Gastrocnemius medialis (tissue), 4 donors: ENCODE data around the gene PTPN4. TPM values are rescaled to one million over a fixed set of nuclear protein-coding genes. Genes with fewer than 3 reads are reported as not detected.
A peak's percentile ranks its signal among the peaks of the same experiment; 100 is the strongest.

Experiments
- ATAC-seq, 2 donors: fragments of 150-250 bp; one replicate each; pipeline ENCODE4 v1.9.1; 2016
- DNase-seq, 2 donors: peaks; one replicate each; pipeline ENCODE4 v3.0.0-alpha.2; 2019
- H3K27ac ChIP-seq, 4 donors: fragments of 200-600 bp; sonication (generic); 1 replicate in 1 of 4; 2 replicates in 3 of 4; pipeline ENCODE4 v1.5.1; 2016 to 2018; ENCODE audit warnings: mild to moderate bottlenecking in 2 of 4, moderate library complexity in 1 of 4
- H3K27me3 ChIP-seq, 3 donors: fragments of 200-600 bp; sonication (generic) in 2 of 3; 1 replicate in 1 of 3; 2 replicates in 2 of 3; pipeline versions ENCODE4 v1.5.1 to v1.6.0; 2016 to 2019; ENCODE audit warnings: mild to moderate bottlenecking in 1 of 3, moderate library complexity in 1 of 3
- H3K36me3 ChIP-seq, 2 donors: fragments of 200-600 bp; sonication (generic) in 1 of 2; one replicate each; pipeline ENCODE4 v1.5.1; 2017 to 2018
- H3K4me1 ChIP-seq, 2 donors: fragments of 200-600 bp; sonication (generic) in 1 of 2; one replicate each; pipeline ENCODE4 v1.5.1; 2016 to 2017; ENCODE audit warnings: mild to moderate bottlenecking in 2 of 2
- H3K4me3 ChIP-seq, 4 donors: fragments of 200-600 bp; sonication (generic) in 3 of 4; 1 replicate in 1 of 4; 2 replicates in 3 of 4; pipeline ENCODE4 v1.5.1; 2016 to 2019; ENCODE audit warnings: mild to moderate bottlenecking in 2 of 4
- H3K9me3 ChIP-seq, 3 donors: fragments of 200-600 bp; sonication (generic) in 2 of 3; 1 replicate in 1 of 3; 2 replicates in 2 of 3; pipeline ENCODE4 v1.5.1; 2016 to 2019
- POLR2A ChIP-seq, 2 donors: fragments of 450-650 bp; IDR thresholded peaks; one replicate each; pipeline ENCODE4 v1.6.1; 2017; ENCODE audit warnings: antibody characterized with exemption in 2 of 2, mild to moderate bottlenecking in 2 of 2, moderate library complexity in 2 of 2
- in situ Hi-C, 4 donors: fragments of 200-750 bp; cut with MboI; loops; one replicate each; pipeline versions ENCODE4 v1.15.0 to v1.8.0; 2017; ENCODE audit warnings: low sequenced_read_pairs in 4 of 4
- intact Hi-C: fragments of 100-400 bp; cut with DNase I; formaldehyde crosslinking; loops from one replicate; pipeline ENCODE4 v1.15.1; 2023; ENCODE audit warnings: low total_unique reads
- total RNA-seq, 4 donors: library from RNA; depleted of rRNA; stranded (reverse); fragments of >200 nt; gene quantifications; one replicate each; pipeline versions ENCODE4 v1.1.0 to v1.2.3, GENCODE V29; 2016
- TF ChIP-seq, protein P1 (sequence below), 5 experiments: fragments of 450-650 bp in 3 of 5; fragments of 200-600 bp in 2 of 5; sonication (generic) in 2 of 5; IDR thresholded peaks in 4 of 5; conservative IDR thresholded peaks in 1 of 5; 1 replicate in 4 of 5; 2 replicates in 1 of 5; pipeline ENCODE4 v1.5.1; 2016 to 2019; ENCODE audit warnings: antibody characterized with exemption in 5 of 5, mild to moderate bottlenecking in 3 of 5, moderate library complexity in 3 of 5

PTPN4 gene
- total RNA-seq, 4 donors from 2014 or later = 12.7 to 37.8 (median 33.5) TPM

DNA sequence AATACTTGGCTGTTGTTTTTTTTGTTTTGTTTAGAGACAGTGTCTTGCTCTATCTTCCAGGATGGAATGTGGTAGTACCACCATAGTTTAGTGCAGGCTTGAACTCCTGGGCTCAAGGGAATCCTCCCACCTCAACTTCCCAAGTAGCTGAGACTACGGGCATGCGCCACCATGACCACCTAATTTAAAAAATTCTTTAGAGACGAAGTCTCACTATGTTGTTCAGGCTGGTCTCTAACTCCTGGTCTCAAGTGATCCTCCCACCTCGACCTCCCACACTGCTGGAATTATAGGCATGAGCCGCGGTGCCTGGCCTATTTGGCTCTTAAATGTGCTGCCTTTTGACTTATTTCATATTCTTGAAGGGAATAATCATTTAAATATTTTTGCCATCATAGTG, 60.1 kb downstream of the PTPN4 start:
- intact Hi-C loops (no loop called here), in situ Hi-C loops (loop anchor here in 3 of 4 donors (5.0 to 10.0 kb wide), 3 partner anchors 65 to 118 kb away; partner anchors contain the start of gene PTPN4 (in 1 of the 3))
- H3K27me3 ChIP-seq = no peaks in the 10 kb centered on the region
- peaks cover 11 to 22% of the 10 kb centered on the region in 2 donors for H3K4me1 ChIP-seq
- H3K27ac ChIP-seq = peak overlapping the region in 1 of 4 donors; percentile 17
- H3K4me3 ChIP-seq = no peak overlapping the region
- ATAC-seq = no peak
- no peaks in the 10 kb centered on the region for H3K36me3 ChIP-seq
- no peak for DNase-seq
- H3K9me3 ChIP-seq = no peaks in the 10 kb centered on the region
- no peak for TF ChIP-seq POLR2A (IDR thresholded peaks at IDR 0.05)
- TF ChIP-seq, protein P1, sequence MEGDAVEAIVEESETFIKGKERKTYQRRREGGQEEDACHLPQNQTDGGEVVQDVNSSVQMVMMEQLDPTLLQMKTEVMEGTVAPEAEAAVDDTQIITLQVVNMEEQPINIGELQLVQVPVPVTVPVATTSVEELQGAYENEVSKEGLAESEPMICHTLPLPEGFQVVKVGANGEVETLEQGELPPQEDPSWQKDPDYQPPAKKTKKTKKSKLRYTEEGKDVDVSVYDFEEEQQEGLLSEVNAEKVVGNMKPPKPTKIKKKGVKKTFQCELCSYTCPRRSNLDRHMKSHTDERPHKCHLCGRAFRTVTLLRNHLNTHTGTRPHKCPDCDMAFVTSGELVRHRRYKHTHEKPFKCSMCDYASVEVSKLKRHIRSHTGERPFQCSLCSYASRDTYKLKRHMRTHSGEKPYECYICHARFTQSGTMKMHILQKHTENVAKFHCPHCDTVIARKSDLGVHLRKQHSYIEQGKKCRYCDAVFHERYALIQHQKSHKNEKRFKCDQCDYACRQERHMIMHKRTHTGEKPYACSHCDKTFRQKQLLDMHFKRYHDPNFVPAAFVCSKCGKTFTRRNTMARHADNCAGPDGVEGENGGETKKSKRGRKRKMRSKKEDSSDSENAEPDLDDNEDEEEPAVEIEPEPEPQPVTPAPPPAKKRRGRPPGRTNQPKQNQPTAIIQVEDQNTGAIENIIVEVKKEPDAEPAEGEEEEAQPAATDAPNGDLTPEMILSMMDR (IDR thresholded peaks at IDR 0.05 in 4 of 5, conservative IDR thresholded peaks at IDR 0.05 in 1 of 5) = no peak

DNA sequence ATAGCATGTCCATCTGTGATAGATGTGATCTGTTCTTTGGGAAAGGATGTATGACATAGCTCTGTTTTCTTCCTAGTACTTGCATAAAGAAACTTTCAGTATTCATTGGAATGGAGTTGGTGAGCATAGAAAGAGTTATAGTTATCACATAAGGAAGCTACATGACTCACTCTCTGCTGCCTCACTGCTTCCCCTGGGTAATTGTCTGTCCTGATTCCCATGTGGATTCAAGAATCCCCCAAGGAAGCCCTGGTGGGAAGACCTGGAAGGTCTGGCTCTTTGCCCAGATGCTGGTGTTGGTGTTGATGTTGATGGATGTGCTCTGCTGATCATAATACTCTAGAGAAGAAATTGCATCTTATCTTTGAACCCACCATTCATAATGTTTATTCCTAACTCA, 60.6 kb downstream of the PTPN4 start:
- intact Hi-C loops = no loop called here
- no peaks in the 10 kb centered on the region for H3K36me3 ChIP-seq
- peaks cover 11 to 22% of the 10 kb centered on the region in 2 donors for H3K4me1 ChIP-seq
- in situ Hi-C loops = loop anchor here in 3 of 4 donors (5.0 to 10.0 kb wide), 3 partner anchors 65 to 118 kb away; partner anchors contain the start of gene PTPN4 (in 1 of the 3)
- no peak for TF ChIP-seq POLR2A (IDR thresholded peaks at IDR 0.05)
- TF ChIP-seq, protein P1 (IDR thresholded peaks at IDR 0.05 in 4 of 5, conservative IDR thresholded peaks at IDR 0.05 in 1 of 5) = no peak
- no peak for ATAC-seq
- H3K9me3 ChIP-seq = no peaks in the 10 kb centered on the region
- no peak for DNase-seq
- H3K4me3 ChIP-seq = no peak overlapping the region
- H3K27me3 ChIP-seq = no peaks in the 10 kb centered on the region
- H3K27ac ChIP-seq = no peak overlapping the region

DNA sequence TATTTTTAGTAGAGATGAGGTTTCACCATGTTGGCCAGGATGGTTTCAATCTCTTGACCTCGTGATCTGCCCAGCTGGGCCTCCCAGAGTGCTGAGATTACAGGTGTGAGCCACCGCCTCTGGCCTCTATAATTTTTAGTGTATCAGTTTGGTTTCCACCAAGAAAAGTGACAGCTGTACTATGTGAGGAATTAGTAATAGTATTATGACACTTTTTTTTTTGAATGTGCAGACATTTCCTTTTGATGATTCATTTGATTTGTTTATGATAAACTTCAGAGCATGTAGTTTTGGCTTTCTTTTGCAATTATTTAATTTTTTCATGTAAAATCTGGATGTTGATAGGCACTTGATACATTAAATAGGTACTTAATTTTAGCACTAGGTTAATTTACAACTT, 61.5 kb downstream of the PTPN4 start:
- DNase-seq (no peak), ATAC-seq (no peak)
- in situ Hi-C loops (loop anchor here in 3 of 4 donors (5.0 to 10.0 kb wide), 3 partner anchors 66 to 119 kb away; partner anchors contain the start of gene PTPN4 (in 1 of the 3)), intact Hi-C loops (no loop called here)
- no peak overlapping the region for H3K4me3 ChIP-seq
- H3K4me1 ChIP-seq = peaks cover 15 to 30% of the 10 kb centered on the region in 2 donors
- H3K36me3 ChIP-seq = no peaks in the 10 kb centered on the region
- no peaks in the 10 kb centered on the region for H3K9me3 ChIP-seq
- H3K27me3 ChIP-seq = no peaks in the 10 kb centered on the region
- H3K27ac ChIP-seq = no peak overlapping the region
- TF ChIP-seq, protein P1 (IDR thresholded peaks at IDR 0.05 in 4 of 5, conservative IDR thresholded peaks at IDR 0.05 in 1 of 5) = no peak
- no peak for TF ChIP-seq POLR2A (IDR thresholded peaks at IDR 0.05)

DNA sequence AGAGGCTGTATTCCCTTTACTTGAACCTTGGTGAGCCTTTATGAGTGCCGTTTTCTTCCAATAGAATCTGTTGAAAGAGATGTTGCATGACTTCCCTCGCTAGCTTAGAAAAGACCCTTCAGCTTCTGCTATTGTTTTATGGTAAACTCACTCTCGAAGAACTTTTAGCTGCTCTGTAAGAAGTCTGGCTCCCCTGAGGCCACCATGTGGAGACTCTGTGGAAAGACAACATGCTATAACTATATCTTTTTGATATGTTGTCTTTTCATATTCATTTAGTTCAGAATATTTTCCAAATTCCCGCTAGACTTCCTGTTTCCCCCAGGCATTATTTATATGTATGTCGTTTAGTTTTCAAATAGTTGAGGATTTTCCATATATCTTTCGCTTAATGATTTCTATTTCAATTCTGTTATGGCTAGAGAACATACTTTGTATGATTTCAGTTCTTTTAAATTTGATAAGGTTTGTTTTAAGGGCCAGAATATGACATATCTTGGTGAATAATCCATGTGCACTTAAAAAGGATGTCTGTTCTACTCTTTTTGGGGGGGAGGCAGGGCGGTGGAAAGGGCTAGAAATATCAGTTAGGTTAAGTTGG, 64.1 kb downstream of the PTPN4 start:
- H3K9me3 ChIP-seq = no peaks in the 10 kb centered on the region
- H3K27ac ChIP-seq = no peak overlapping the region
- H3K36me3 ChIP-seq = no peaks in the 10 kb centered on the region
- in situ Hi-C loops = loop anchor here in 3 of 4 donors (5.0 to 10.0 kb wide), 3 partner anchors 69 to 122 kb away; partner anchors contain the start of gene PTPN4 (in 1 of the 3)
- ATAC-seq (peak in 1 of 2 donors; percentile 56), DNase-seq (no peak)
- TF ChIP-seq, protein P1 (IDR thresholded peaks at IDR 0.05 in 4 of 5, conservative IDR thresholded peaks at IDR 0.05 in 1 of 5) = peak in 4 of 5 experiments; percentile 33 to 62 (median 53)
- TF ChIP-seq POLR2A (IDR thresholded peaks at IDR 0.05) = no peak
- H3K4me1 ChIP-seq = peaks cover 24 to 42% of the 10 kb centered on the region in 2 donors
- intact Hi-C loops = loop anchor here (1.0 kb wide), 2 partner anchors 71 to 121 kb away; no protein-coding TSS in a partner anchor
- no peak overlapping the region for H3K4me3 ChIP-seq
- no peaks in the 10 kb centered on the region for H3K27me3 ChIP-seq
